HUES64 (cell line): ENCODE results near the gene ECHDC3.

Experiments used
- H3K27ac ChIP-seq: 2 replicates; pipeline ENCODE4 v1.7.0; 2013; ENCODE audit warnings: low read depth, low read length, inconsistent platforms
- H3K27me3 ChIP-seq: 2 replicates; pipeline ENCODE4 v1.6.1; 2013; ENCODE audit warnings: mild to moderate bottlenecking, low read length; ENCODE audit not compliant: insufficient read depth
- H3K36me3 ChIP-seq: 2 replicates; pipeline ENCODE4 v1.6.1; 2013; ENCODE audit warnings: mild to moderate bottlenecking, low read length; ENCODE audit not compliant: insufficient read depth
- H3K4me1 ChIP-seq: 2 replicates; pipeline ENCODE4 v1.6.1; 2013; ENCODE audit warnings: mild to moderate bottlenecking, low read length, moderate library complexity; ENCODE audit not compliant: insufficient read depth
- H3K4me3 ChIP-seq: 2 replicates; pipeline ENCODE4 v1.5.1; 2013; ENCODE audit warnings: mild to moderate bottlenecking, low read length, moderate library complexity
- H3K9ac ChIP-seq: 2 replicates; pipeline ENCODE4 v1.6.1; 2013; ENCODE audit warnings: mild to moderate bottlenecking, low read depth, low read length
- H3K9me3 ChIP-seq: 2 replicates; pipeline ENCODE4 v1.6.1; 2013; ENCODE audit warnings: low read depth, low read length; ENCODE audit not compliant: insufficient read depth
- WGBS: fragments of 150-250, 120-280 bp; methylation state at CpG from one replicate; pipeline ENCODE4 v1.1.7; 2013; ENCODE audit warnings: missing lambda C conversion rate; 5-methylcytosine and 5-hydroxymethylcytosine counted together

The ECHDC3 gene

GRCh38 chr10:11754620-11755019 is 12.4 kb downstream of the ECHDC3 start:
- Histone ChIP-seq H3K4me3 (no peak overlapping the region), H3K9ac (no peak overlapping the region), H3K9me3 (no peaks in the 10 kb centered on the region), H3K36me3 (peaks cover 48% of the 10 kb centered on the region), H3K27me3 (no peaks in the 10 kb centered on the region), H3K27ac (no peak overlapping the region), H3K4me1 (no peaks in the 10 kb centered on the region)
- WGBS, result 94% methylated on average over 4 of the region's 4 CpGs

GRCh38 chr10:11755512-11756263 is 13.5 kb downstream of the ECHDC3 start:
- Histone ChIP-seq H3K27me3 (no peaks in the 10 kb centered on the region), H3K9ac (no peak overlapping the region), H3K36me3 (peaks cover 40% of the 10 kb centered on the region), H3K9me3 (no peaks in the 10 kb centered on the region), H3K4me3 (no peak overlapping the region), H3K27ac (no peak overlapping the region), H3K4me1 (no peaks in the 10 kb centered on the region)
- 89% methylated on average over 21 of the region's 21 CpGs for WGBS

GRCh38 chr10:11756766-11757315 is 14.7 kb downstream of the ECHDC3 start:
- Histone ChIP-seq H3K36me3 (peaks cover 29% of the 10 kb centered on the region), H3K27me3 (no peaks in the 10 kb centered on the region), H3K9me3 (no peaks in the 10 kb centered on the region), H3K4me3 (no peak overlapping the region), H3K27ac (no peak overlapping the region), H3K4me1 (no peaks in the 10 kb centered on the region), H3K9ac (no peak overlapping the region)
- 84% methylated on average over 11 of the region's 11 CpGs for WGBS

GRCh38 chr10:11757454-11757820 is 15.3 kb downstream of the ECHDC3 start:
- no peak overlapping the region for H3K27ac ChIP-seq
- H3K36me3 ChIP-seq, result peaks cover 24% of the 10 kb centered on the region
- H3K27me3 ChIP-seq, result no peaks in the 10 kb centered on the region
- no peak overlapping the region for H3K9ac ChIP-seq
- H3K4me1 ChIP-seq, result no peaks in the 10 kb centered on the region
- H3K4me3 ChIP-seq, result no peak overlapping the region
- 92% methylated on average over 3 of the region's 3 CpGs for WGBS
- no peaks in the 10 kb centered on the region for H3K9me3 ChIP-seq

- H3K4me1 ChIP-seq, result no peaks in the 10 kb centered on the region
- H3K27ac ChIP-seq, result no peak overlapping the region
- no peaks in the 10 kb centered on the region for H3K9me3 ChIP-seq
- H3K27me3 ChIP-seq, result no peaks in the 10 kb centered on the region
- WGBS, result 42% methylated on average over 11 of the region's 11 CpGs
- H3K9ac ChIP-seq, result no peak overlapping the region
- H3K4me3 ChIP-seq, result no peak overlapping the region
- H3K36me3 ChIP-seq, result peaks cover 19% of the 10 kb centered on the region
These were observed 15.8 kb downstream of the ECHDC3 start for GRCh38 chr10:11757821-11758463.

- Histone ChIP-seq H3K9ac (no peak overlapping the region), H3K27me3 (no peaks in the 10 kb centered on the region), H3K9me3 (no peaks in the 10 kb centered on the region), H3K4me3 (no peak overlapping the region), H3K27ac (no peak overlapping the region), H3K36me3 (peaks cover 17% of the 10 kb centered on the region), H3K4me1 (no peaks in the 10 kb centered on the region)
- whole genome bisulfite sequencing, result 95% methylated on average over 12 of the region's 13 CpGs
These were observed 16.5 kb downstream of the ECHDC3 start for GRCh38 chr10:11758527-11759236.

- Histone ChIP-seq H3K36me3 (peaks cover 10% of the 10 kb centered on the region), H3K27ac (no peak overlapping the region), H3K4me3 (no peak overlapping the region), H3K9me3 (no peaks in the 10 kb centered on the region), H3K9ac (no peak overlapping the region), H3K27me3 (no peaks in the 10 kb centered on the region), H3K4me1 (no peaks in the 10 kb centered on the region)
- WGBS, result 96% methylated on average over 8 of the region's 8 CpGs
These were observed 17.2 kb downstream of the ECHDC3 start for GRCh38 chr10:11759347-11759746.

GRCh38 chr10:11760151-11760550 is 18.0 kb downstream of the ECHDC3 start:
- Histone ChIP-seq H3K9ac (no peak overlapping the region), H3K4me1 (no peaks in the 10 kb centered on the region), H3K9me3 (no peaks in the 10 kb centered on the region), H3K27ac (no peak overlapping the region), H3K4me3 (no peak overlapping the region), H3K36me3 (peaks cover 10% of the 10 kb centered on the region), H3K27me3 (no peaks in the 10 kb centered on the region)
- 81% methylated on average over 8 of the region's 8 CpGs for WGBS

- no peaks in the 10 kb centered on the region for H3K27me3 ChIP-seq
- no peak overlapping the region for H3K9ac ChIP-seq
- H3K9me3 ChIP-seq, result no peaks in the 10 kb centered on the region
- WGBS, result 82% methylated on average over 7 of the region's 7 CpGs
- H3K4me1 ChIP-seq, result no peaks in the 10 kb centered on the region
- no peak overlapping the region for H3K27ac ChIP-seq
- H3K4me3 ChIP-seq, result no peak overlapping the region
- H3K36me3 ChIP-seq, result peaks cover 4% of the 10 kb centered on the region; the same call in 1 of the 2 replicates
These were observed 18.7 kb downstream of the ECHDC3 start for GRCh38 chr10:11760861-11761260.

- Histone ChIP-seq H3K36me3 (0 out of 2 replicates have a peak, but pooled peaks cover 2% of the 10 kb centered on the region), H3K27ac (no peak overlapping the region), H3K4me1 (no peaks in the 10 kb centered on the region), H3K4me3 (no peak overlapping the region), H3K9me3 (no peaks in the 10 kb centered on the region), H3K9ac (no peak overlapping the region), H3K27me3 (no peaks in the 10 kb centered on the region)
- 93% methylated on average over 6 of the region's 6 CpGs for WGBS
These were observed 19.2 kb downstream of the ECHDC3 start for GRCh38 chr10:11761431-11761830.
